ENCODE measurements around the gene PRELP.

PRELP gene

DNA sequence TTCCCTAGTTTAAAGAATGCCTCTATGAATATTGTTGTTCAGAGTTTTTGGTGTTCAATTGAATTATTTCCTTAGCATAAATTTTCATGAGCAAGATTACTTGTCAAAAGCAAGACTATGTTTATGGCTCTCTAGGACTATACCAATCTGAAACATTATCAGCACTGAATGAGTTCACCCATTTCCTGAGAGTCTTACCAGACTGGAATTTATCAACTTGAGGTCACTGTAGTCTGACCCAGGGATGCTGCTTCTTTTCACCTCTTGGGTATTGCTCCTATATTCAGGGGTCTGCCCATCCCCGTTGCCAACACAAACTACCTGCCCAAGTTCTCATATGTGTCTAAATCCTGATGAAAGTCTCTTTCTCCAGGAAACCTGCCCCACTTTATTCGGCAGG, 61.0 kb downstream of the PRELP start:
- TF ChIP-seq, protein P1, sequence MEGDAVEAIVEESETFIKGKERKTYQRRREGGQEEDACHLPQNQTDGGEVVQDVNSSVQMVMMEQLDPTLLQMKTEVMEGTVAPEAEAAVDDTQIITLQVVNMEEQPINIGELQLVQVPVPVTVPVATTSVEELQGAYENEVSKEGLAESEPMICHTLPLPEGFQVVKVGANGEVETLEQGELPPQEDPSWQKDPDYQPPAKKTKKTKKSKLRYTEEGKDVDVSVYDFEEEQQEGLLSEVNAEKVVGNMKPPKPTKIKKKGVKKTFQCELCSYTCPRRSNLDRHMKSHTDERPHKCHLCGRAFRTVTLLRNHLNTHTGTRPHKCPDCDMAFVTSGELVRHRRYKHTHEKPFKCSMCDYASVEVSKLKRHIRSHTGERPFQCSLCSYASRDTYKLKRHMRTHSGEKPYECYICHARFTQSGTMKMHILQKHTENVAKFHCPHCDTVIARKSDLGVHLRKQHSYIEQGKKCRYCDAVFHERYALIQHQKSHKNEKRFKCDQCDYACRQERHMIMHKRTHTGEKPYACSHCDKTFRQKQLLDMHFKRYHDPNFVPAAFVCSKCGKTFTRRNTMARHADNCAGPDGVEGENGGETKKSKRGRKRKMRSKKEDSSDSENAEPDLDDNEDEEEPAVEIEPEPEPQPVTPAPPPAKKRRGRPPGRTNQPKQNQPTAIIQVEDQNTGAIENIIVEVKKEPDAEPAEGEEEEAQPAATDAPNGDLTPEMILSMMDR (IDR thresholded peaks at IDR 0.05; ENCODE audit: borderline replicate concordance, insufficient read depth, low read depth, low read length) = no peak
- H3K4me3 ChIP-seq (ENCODE audit: low read depth, low read length) = no peak overlapping the region

DNA sequence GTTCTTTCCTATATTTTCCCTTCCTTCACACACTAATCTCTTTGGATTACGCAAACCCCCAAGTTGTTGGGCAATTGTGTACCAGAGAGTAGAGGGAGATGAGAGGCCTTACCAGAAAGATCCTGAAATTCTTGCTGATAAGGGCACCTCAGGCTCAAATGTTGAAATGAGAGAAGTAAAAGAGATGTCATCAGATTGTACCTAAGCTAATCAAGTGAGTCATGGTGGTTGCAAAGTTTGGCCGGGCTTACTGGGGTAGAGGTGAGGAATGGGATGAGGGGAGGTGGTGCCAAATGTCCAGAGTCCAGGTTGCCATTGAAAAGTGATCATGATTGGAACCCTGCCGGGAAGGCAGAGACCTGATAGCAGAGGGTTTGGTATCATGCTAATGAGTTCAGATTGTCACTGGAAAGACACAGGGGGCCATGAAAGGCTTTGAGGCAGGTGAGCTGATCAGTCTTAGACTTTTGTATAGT, 61.4 kb downstream of the PRELP start:
- TF ChIP-seq, protein P1 (IDR thresholded peaks at IDR 0.05; ENCODE audit: borderline replicate concordance, insufficient read depth, low read depth, low read length) = no peak
- H3K4me3 ChIP-seq (ENCODE audit: low read depth, low read length) = no peak overlapping the region

DNA sequence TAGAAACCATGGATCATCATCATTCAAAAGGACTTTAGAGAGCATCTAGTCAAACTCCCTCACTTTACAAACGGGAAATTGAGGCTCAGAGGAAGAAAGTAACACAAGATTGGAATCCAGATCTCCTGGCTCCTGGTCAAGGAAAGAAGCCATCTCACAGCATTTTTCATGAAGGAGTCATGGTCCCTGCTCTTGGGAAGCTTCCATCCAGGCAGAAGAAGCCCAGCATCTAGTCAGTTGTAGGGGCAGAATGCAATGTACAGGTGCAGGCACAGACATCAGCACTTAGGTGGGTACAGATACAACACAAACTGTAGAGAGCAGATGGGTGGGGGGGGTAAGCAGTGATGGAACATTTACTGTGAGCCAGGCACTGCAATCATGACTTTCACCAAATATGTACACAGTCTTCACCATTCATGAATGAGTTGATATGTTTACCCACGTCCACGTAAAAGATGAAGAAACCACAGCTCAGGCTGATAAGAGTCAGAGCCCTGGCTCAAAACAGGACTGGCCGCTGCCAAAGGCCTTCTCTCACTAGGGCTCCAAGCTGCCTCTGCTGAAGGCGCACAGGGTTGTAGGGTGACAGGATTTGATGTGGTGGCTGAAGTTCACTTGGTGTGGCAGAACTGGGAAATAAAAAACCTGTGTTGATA, 62.3 kb downstream of the PRELP start:
- H3K4me3 ChIP-seq (ENCODE audit: low read depth, low read length) = no peak overlapping the region
- TF ChIP-seq, protein P1 (IDR thresholded peaks at IDR 0.05; ENCODE audit: borderline replicate concordance, insufficient read depth, low read depth, low read length) = no peak

DNA sequence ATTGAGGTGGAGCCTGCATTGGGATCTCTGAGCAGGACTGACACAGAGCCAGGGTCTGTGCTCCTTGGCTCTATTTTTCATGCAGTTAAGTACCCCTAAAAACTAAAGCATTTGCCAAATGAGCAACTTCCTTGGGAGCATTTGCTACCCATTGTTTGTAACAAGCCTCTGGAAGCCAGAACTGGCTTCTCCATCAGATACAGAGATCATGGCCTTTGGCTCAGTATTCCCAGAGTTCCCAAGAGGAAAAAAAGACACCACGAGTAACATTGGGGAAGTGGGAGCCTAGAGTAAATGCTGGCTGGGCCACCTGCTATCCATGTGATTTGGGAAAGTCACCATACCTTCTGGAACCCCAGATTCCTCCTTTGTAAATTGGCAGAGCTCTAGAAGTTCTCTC, 63.1 kb downstream of the PRELP start:
- no peak overlapping the region for H3K4me3 ChIP-seq (ENCODE audit: low read depth, low read length)
- TF ChIP-seq, protein P1 (IDR thresholded peaks at IDR 0.05; ENCODE audit: borderline replicate concordance, insufficient read depth, low read depth, low read length) = no peak

DNA sequence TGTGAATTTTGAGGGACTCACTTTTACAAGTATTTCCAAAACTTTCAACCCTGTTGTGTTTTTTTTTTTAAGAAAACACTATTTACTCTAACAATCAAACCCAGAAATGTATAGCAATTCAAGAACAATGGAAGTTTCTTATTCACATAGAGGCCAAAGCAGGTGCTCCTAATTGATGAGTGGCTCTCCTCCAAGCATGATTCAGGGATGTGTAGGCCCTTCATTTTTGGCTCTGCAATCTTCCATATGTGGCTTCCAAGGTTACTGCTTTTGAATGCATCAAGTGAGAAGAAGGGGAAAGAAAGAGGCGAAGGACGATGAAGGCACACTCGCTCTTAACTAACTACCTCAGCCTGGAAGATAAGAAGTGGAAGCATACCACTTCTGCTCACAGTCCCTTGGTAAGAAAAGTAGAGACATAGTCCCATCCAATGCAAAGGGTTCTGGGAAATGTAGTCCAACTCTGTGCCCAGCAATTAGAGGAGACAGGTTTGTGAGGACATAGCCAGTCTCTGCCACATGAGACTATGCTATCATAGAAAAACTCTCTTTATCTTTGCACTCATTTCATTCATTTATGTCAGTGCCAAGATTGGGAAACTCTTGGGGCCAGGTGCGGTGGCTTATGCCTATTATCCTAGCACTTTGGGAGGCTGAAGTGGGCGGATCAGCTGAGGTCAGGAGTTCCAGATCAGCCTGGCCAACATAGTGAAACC, 64.4 kb downstream of the PRELP start:
- H3K4me3 ChIP-seq (ENCODE audit: low read depth, low read length) = no peak overlapping the region
- TF ChIP-seq, protein P1 (IDR thresholded peaks at IDR 0.05; ENCODE audit: borderline replicate concordance, insufficient read depth, low read depth, low read length) = no peak
